HG03521 (cell line): Measurements from ENCODE around the gene CNNM1.
A peak's percentile ranks its signal among the peaks of the same experiment; 100 is the strongest.

ENCODE experiments used
- ATAC-seq: cut with Tn5 transposase; IDR thresholded peaks from one replicate; pipeline ENCODE4 v1.9.1; 2021; ENCODE audit warnings: mild to moderate bottlenecking, moderate library complexity; ENCODE audit not compliant: unreplicated experiment

Gene CNNM1

GRCh38 chr10:99370993-99371392 lies 41.8 kb downstream of the CNNM1 start:
- ATAC-seq = peak; percentile 69

- ATAC-seq = no peak
Observed at GRCh38 chr10:99372546-99373271, 43.6 kb downstream of the CNNM1 start.

- no peak for ATAC-seq
Observed at GRCh38 chr10:99374526-99374925, 45.4 kb downstream of the CNNM1 start.

- ATAC-seq = no peak
Observed at GRCh38 chr10:99374972-99375371, 45.8 kb downstream of the CNNM1 start.

- no peak for ATAC-seq
Observed at GRCh38 chr10:99375426-99375825, 46.3 kb downstream of the CNNM1 start.

- no peak for ATAC-seq
Observed at GRCh38 chr10:99382176-99382575, 53.0 kb downstream of the CNNM1 start.

GRCh38 chr10:99387071-99387470 lies 57.9 kb downstream of the CNNM1 start:
- no peak for ATAC-seq

GRCh38 chr10:99387541-99387940 lies 58.4 kb downstream of the CNNM1 start:
- ATAC-seq = no peak

- no peak for ATAC-seq
Observed at GRCh38 chr10:99389729-99390480, 60.7 kb downstream of the CNNM1 start.

GRCh38 chr10:99391346-99391745 lies 62.2 kb downstream of the CNNM1 start:
- ATAC-seq = no peak

GRCh38 chr10:99393036-99393435 lies 63.9 kb downstream of the CNNM1 start:
- ATAC-seq = no peak

- ATAC-seq = no peak
Observed at GRCh38 chr10:99393683-99394082, 64.5 kb downstream of the CNNM1 start.

GRCh38 chr10:99394256-99394655 lies 65.1 kb downstream of the CNNM1 start:
- no peak for ATAC-seq

- no peak for ATAC-seq
Observed at GRCh38 chr10:99394761-99395386, 65.7 kb downstream of the CNNM1 start.

- ATAC-seq = no peak
Observed at GRCh38 chr10:99395750-99396445, 66.7 kb downstream of the CNNM1 start.

- no peak for ATAC-seq
Observed at GRCh38 chr10:99396471-99396870, 67.3 kb downstream of the CNNM1 start.

GRCh38 chr10:99399664-99400063 lies 70.5 kb downstream of the CNNM1 start:
- no peak for ATAC-seq

GRCh38 chr10:99403674-99404073 lies 74.5 kb downstream of the CNNM1 start:
- ATAC-seq = no peak

- ATAC-seq = no peak
Observed at GRCh38 chr10:99406149-99406548, 77.0 kb downstream of the CNNM1 start.

- ATAC-seq = no peak
Observed at GRCh38 chr10:99410146-99410545, 81.0 kb downstream of the CNNM1 start.

- ATAC-seq = no peak
Observed at GRCh38 chr10:99410876-99411275, 81.7 kb downstream of the CNNM1 start.
